MCF 10A (cell line): ENCODE results near the gene BNC2. TPM values are rescaled to one million over a fixed set of nuclear protein-coding genes. Genes with fewer than 3 reads are reported as not detected.

Experiments used
- BruUV-seq: library from RNA; stranded (reverse); fragments of 400-500 nt; replicated peaks from 2 replicates; lab custom pipeline; 2021; lab: Mats Ljungman, UMichigan
- CTCF ChIA-PET: fragments of 300-600 bp; sonication (Branson Sonifier 250); formaldehyde crosslinking; extraction: SDS; loops from one replicate; lab custom pipeline; 2021; ENCODE audit warnings: antibody characterized with exemption, inconsistent platforms; lab: Yijun Ruan, JAX
- POLR2A ChIA-PET: fragments of 300-600, 350-650 bp; sonication (Branson Sonifier 250); formaldehyde crosslinking; extraction: SDS; loops from one replicate; lab custom pipeline; 2020; ENCODE audit warnings: antibody characterized with exemption, inconsistent platforms; lab: Yijun Ruan, JAX
- DNase-seq: peaks from one replicate; pipeline ENCODE4 v3.0.0-alpha.2; 2018; ENCODE audit not compliant: unreplicated experiment
- H3K27ac Mint-ChIP-seq: one replicate; pipeline ENCODE4 v1.8.0; 2022; ENCODE audit warnings: mild to moderate bottlenecking, low read depth, mixed read lengths; ENCODE audit not compliant: unreplicated experiment
- H3K27me3 Mint-ChIP-seq: one replicate; pipeline ENCODE4 v1.8.0; 2022; ENCODE audit warnings: mixed read lengths; ENCODE audit not compliant: insufficient read depth, unreplicated experiment
- H3K36me3 Mint-ChIP-seq: one replicate; pipeline ENCODE4 v1.8.0; 2022; ENCODE audit warnings: mild to moderate bottlenecking, moderate library complexity, mixed read lengths; ENCODE audit not compliant: insufficient read depth, unreplicated experiment
- H3K4me1 Mint-ChIP-seq: one replicate; pipeline ENCODE4 v1.8.0; 2022; ENCODE audit warnings: mixed read lengths; ENCODE audit not compliant: insufficient read depth, unreplicated experiment
- H3K4me3 Mint-ChIP-seq: one replicate; pipeline ENCODE4 v1.8.0; 2022; ENCODE audit warnings: mild to moderate bottlenecking, moderate library complexity, mixed read lengths; ENCODE audit not compliant: unreplicated experiment
- H3K9me3 Mint-ChIP-seq: one replicate; pipeline ENCODE4 v1.8.0; 2022; ENCODE audit warnings: mixed read lengths; ENCODE audit not compliant: unreplicated experiment
- intact Hi-C: fragments of 100-400 bp; cut with micrococcal nuclease; formaldehyde crosslinking; loops from 2 replicates; pipeline ENCODE4 v1.14.1; 2022
- total RNA-seq: library from RNA; stranded (reverse); gene quantifications from 2 replicates; pipeline ENCODE4 v1.2.3, GENCODE V29; 2022
- TF ChIP-seq, protein P1 (sequence below): fragments of 200-600 bp; IDR thresholded peaks from one replicate; pipeline ENCODE4 v1.8.0; 2022; ENCODE audit warnings: antibody characterized with exemption, mild to moderate bottlenecking; ENCODE audit not compliant: unreplicated experiment

The BNC2 gene
- total RNA-seq, 1 experiment from 2014 or later: not detected

- DNase-seq: peak; percentile 87
- CTCF ChIA-PET: interaction anchor here (0.7 to 1.1 kb wide), 2 partner anchors 11 to 26 kb away, joined by 3 to 6 read pairs; no protein-coding TSS in a partner anchor
These were observed 456.9 kb downstream of the BNC2 start for GRCh38 chr9:16413509-16414016.

DNA sequence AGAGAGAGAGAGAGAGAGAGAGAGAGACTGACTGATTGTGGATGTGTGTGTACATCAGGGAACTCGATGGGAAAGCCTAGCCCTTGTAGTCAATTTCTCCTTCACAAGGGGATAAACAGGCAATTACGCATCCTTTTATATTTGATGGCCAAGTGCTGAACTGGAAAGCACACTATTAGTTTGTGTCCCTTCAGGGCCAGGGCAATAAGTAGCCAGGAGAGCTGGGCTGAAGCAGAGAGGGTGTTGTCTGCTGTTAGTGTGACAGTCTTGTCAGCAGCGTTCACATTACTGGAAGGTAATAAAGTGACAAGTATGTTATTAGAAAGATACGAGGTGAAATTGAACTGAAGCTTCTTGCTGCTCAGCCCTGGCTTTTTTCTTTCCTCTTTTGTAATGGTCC lies 457.7 kb downstream of the BNC2 start:
- Mint-ChIP-seq H3K4me1 (no peaks in the 10 kb centered on the region), H3K9me3 (no peaks in the 10 kb centered on the region), H3K4me3 (no peak overlapping the region), H3K27me3 (peaks cover 78% of the 10 kb centered on the region), H3K36me3 (no peaks in the 10 kb centered on the region), H3K27ac (no peak overlapping the region)
- BruUV-seq: no TSS peak
- ChIA-PET CTCF (interaction anchor here (0.6 to 1.1 kb wide), 2 partner anchors 12 to 1141 kb away, joined by 3 to 4 read pairs; no protein-coding TSS in a partner anchor), POLR2A (no interaction called here)
- TF ChIP-seq, protein P1, sequence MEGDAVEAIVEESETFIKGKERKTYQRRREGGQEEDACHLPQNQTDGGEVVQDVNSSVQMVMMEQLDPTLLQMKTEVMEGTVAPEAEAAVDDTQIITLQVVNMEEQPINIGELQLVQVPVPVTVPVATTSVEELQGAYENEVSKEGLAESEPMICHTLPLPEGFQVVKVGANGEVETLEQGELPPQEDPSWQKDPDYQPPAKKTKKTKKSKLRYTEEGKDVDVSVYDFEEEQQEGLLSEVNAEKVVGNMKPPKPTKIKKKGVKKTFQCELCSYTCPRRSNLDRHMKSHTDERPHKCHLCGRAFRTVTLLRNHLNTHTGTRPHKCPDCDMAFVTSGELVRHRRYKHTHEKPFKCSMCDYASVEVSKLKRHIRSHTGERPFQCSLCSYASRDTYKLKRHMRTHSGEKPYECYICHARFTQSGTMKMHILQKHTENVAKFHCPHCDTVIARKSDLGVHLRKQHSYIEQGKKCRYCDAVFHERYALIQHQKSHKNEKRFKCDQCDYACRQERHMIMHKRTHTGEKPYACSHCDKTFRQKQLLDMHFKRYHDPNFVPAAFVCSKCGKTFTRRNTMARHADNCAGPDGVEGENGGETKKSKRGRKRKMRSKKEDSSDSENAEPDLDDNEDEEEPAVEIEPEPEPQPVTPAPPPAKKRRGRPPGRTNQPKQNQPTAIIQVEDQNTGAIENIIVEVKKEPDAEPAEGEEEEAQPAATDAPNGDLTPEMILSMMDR: no peak
- no peak for DNase-seq
- intact Hi-C loops: no loop called here

More at GRCh38 chr9:16413509-16414016, 456.9 kb downstream of the BNC2 start:
- Mint-ChIP-seq H3K36me3 (no peaks in the 10 kb centered on the region), H3K4me1 (no peaks in the 10 kb centered on the region), H3K27me3 (peaks cover 70% of the 10 kb centered on the region), H3K27ac (no peak overlapping the region), H3K9me3 (no peaks in the 10 kb centered on the region), H3K4me3 (no peak overlapping the region)
- no TSS peak for BruUV-seq
- TF ChIP-seq, protein P1: no peak
- POLR2A ChIA-PET: no interaction called here
- intact Hi-C loops: no loop called here

DNA sequence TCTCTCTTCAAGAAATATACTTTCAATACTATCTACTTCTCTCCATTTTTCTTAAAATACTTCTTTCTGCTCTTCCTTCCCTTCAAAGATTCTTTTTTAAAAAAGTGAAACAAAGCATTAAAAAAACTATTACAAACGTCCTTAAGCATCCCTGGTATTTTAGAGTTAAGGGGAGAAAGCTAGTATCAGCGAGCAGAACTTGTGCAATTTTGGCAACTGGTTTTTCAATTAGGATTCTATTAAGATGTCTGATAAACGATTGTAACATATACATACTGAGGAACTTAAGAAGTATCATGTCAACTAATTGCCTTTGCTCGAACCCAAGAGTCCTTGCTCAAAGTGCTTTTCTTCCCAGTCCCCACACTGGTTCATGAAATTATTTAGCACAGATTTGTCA lies 459.2 kb downstream of the BNC2 start:
- no peaks in the 10 kb centered on the region for H3K36me3 Mint-ChIP-seq
- TF ChIP-seq, protein P1: no peak
- POLR2A ChIA-PET: interaction anchor here (0.6 to 1.5 kb wide), 2 partner anchors 10 to 64 kb away, joined by 4 read pairs; no protein-coding TSS in a partner anchor
- no peaks in the 10 kb centered on the region for H3K9me3 Mint-ChIP-seq
- H3K4me3 Mint-ChIP-seq: no peak overlapping the region
- intact Hi-C loops: no loop called here
- H3K27me3 Mint-ChIP-seq: peaks cover 78% of the 10 kb centered on the region
- DNase-seq: no peak
- no peak overlapping the region for H3K27ac Mint-ChIP-seq
- H3K4me1 Mint-ChIP-seq: no peaks in the 10 kb centered on the region
- BruUV-seq: no TSS peak
- CTCF ChIA-PET: interaction anchor here (0.6 kb wide), 1 partner anchor 146 kb away, joined by 3 read pairs; no protein-coding TSS in a partner anchor

- no peak overlapping the region for H3K27ac Mint-ChIP-seq
- H3K9me3 Mint-ChIP-seq: no peaks in the 10 kb centered on the region
- DNase-seq: peak; percentile 22
- CTCF ChIA-PET: interaction anchor here (0.6 kb wide), 1 partner anchor 146 kb away, joined by 3 read pairs; no protein-coding TSS in a partner anchor
- no peaks in the 10 kb centered on the region for H3K36me3 Mint-ChIP-seq
- no peaks in the 10 kb centered on the region for H3K4me1 Mint-ChIP-seq
- peaks cover 76% of the 10 kb centered on the region for H3K27me3 Mint-ChIP-seq
- POLR2A ChIA-PET: interaction anchor here (0.6 to 1.5 kb wide), 2 partner anchors 9 to 63 kb away, joined by 4 read pairs; no protein-coding TSS in a partner anchor
- no TSS peak for BruUV-seq
- intact Hi-C loops: no loop called here
- TF ChIP-seq, protein P1: no peak
- H3K4me3 Mint-ChIP-seq: no peak overlapping the region
These were observed 459.7 kb downstream of the BNC2 start for GRCh38 chr9:16410601-16411280.
